Stimulated activated CD8-positive, alpha-beta memory T cell treated with anti-CD3 and anti-CD28 coated beads, Interleukin-12 subunit alpha, Interleukin-12 subunit beta, amount 100 ng/mL, for 4 hours (primary cell): Measurements from ENCODE around the gene TENT4A.

ENCODE experiments used
- DNase-seq: peaks from one replicate; pipeline ENCODE4 v3.0.0-alpha.2; 2020; ENCODE audit warnings: low read depth

Gene TENT4A

DNA sequence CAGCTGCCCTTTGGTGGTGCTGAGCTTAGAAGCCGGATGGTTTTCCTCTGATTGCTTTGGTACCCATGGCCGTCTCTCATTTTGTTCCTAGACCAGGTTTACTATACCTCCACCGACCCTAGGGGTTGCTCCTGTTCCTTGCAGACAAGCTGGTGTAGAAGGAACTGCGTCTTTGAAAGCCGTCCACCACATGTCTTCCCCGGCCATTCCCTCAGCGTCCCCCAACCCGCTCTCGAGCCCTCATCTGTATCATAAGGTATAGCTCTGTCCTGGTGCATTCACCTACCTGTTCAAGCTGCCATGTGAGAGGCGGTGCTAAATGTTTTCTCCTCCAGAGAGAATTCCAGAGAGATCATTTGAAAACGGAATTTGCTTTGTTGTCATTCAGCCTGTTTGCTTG, 39.5 kb downstream of the TENT4A start:
- no peak for DNase-seq

DNA sequence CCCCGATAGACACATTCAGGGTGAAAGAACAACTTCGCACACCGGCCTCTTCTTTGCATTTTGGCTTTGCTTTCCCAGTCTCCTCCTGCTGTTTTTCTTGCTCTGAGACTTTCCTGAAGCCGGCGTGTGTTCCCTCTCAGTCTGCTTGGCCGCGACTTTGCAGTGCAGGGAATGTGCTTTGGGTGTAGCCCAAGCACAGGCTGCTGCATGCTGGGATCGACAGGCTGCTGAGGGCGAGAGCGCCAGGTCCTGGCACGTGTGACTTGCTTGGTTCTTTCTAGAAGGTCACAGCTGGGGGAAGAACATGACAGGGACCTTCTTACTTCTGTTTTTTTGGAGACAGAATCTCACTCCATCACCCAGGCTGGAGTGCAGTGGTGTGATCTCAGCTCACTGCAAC, 40.6 kb downstream of the TENT4A start:
- DNase-seq: no peak

DNA sequence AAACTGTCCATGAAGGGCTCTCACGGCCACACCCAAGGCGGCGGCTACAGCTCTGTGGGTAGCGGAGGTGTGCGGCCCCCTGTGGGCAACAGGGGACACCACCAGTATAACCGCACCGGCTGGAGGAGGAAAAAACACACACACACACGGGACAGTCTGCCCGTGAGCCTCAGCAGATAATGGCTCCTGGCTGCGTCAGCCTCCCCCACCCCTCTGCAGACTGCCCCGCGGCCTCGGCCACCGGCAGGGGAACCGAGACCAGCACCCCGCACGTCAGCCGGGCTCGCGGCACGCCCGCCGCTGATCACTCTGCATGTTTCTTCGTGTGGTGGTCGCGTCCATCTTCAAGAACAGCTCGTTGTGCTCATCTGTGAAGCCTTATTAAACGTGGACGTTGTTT, 41.5 kb downstream of the TENT4A start:
- no peak for DNase-seq

DNA sequence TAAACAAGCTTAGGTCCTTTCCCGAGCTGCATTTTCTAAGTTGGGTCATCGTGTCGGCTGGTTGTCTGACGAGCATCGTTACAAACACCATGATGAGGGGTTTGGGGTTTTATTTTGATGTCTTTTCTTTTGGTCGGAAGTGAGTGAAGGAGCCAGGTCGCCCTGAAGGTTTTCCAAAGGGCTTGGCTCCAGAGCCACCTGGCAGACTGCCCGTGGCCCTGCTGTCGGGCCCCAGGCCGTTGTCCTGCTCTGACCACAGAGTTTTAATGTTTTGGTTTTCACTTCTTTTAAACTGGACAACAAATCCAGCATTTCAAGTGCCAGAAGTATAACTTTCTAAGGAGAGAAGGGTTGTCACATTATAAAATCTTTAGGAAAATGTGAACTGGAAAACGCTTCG, 42.3 kb downstream of the TENT4A start:
- no peak for DNase-seq

DNA sequence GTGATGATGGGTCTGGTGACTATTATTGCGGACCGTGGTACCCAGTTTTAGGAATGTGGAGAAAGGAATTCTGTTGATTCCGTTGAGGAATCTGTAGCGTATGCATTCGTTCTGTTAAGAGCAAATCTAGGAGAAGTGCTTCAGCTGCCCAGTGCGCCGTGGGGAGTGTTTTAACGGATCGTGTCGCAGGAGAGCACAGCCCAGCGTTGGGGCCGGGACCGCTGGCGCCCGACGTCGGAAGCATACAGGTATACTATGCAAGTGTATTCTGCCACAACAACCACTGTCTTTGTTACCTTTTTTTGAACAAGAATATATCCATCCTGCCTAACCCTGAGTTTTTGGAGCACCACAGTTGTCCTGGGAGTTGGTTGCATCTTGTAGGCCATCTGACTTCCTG, 42.7 kb downstream of the TENT4A start:
- no peak for DNase-seq

DNA sequence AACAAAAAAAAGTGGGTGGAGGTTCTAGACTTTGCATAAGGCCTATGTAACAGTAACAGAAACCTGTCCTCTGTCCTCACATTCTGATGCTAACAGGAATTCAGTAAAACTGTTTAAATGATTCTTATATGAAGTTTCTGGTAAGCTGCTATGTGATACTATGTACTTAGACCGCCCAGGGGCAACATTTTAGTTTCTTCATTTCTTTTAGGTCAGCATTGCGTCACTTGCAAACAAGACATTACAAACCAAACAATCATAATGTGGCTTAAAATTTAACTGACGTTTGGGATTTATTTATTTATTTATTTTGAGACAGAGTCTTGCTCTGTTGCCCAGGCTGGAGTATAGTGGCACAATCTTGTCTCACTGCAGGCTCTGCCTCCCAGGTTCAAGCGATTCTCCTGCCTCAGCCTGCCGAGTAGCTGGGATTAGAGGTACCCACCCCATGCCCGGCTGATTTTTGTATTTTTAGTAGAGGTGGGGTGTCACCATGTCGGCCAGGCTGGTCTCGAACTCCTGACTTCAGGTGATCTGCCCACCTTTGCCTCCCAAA, 44.3 kb downstream of the TENT4A start:
- DNase-seq: no peak

DNA sequence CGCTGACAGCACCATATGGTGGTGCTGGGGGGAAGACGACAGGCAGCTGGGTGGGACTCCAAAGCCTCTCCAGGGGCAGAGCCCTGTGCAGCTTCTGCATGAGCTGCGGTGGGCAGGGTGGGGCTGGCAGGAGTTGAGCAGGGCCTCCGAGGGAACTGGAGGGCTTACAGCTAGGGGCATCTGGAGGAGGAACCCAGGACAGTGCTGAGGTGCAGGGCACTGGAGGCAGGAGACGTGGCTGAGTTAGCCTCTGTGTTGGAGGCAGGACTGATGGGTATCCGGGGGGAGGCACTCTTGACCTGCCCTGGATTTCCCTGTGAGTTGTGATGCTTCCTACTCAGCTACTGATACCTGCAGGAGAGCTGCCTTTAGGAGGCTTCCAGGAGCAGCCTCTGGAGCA, 45.0 kb downstream of the TENT4A start:
- no peak for DNase-seq

DNA sequence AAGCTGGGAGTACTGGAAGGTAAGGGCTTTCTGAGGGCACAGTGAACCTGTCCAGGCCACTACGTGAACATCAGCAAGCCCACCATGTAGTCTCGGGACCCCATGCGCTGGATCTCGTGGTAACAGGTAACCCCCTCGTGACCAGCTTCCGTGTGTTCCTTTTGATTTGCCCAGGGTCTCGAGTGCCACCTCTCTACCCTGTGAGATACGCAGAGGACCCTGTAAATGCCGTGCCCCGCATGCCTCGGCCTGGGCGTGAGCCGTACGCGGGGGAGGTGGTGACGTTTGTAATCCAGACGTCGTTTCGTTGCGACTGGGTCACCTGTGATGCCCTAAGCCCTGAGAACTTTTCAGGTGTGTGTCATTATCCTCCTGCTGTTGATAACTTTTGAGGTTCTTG, 45.5 kb downstream of the TENT4A start:
- DNase-seq: no peak

DNA sequence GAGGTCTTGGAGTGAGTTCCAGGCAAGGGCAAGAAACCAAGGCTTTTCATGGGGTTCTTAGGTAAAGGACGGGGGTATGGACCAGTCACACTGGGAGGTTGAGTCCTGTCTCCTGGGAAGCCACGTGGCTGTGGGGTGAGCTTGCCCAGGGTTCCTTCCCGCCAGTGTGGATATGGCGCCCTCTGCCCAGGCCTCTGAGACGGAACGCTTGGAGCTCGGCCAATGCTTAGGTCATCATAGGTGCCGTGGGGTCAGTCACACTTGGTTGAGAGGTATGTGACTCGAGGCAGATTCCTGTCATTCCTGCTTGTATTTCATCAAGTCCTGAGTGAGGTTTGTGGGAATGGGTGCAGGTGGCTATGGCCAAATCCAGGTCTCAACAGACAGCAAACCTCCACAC, 46.2 kb downstream of the TENT4A start:
- no peak for DNase-seq

- DNase-seq: no peak
These were observed 46.8 kb downstream of the TENT4A start for GRCh38 chr5:6759983-6760382.

GRCh38 chr5:6760686-6761085, 47.5 kb downstream of the TENT4A start:
- DNase-seq: no peak

DNA sequence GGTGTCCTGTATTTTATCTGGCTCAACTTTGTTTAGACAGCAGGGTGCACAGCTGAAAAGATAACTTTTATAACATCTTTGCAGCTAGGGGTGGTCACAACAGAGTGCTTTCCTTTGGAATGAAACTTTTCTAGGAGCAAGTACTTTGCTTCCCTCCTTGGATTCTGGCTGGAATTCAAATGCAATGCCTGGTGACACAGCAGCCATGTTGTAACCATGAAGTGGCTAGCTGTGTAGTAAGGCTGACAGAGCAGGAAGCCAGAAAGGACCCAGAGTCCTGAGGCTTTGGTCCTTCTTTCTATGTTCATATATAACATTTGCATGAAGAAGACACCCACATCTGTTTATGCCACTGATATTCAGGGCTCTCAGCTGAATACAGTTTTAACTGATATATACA, 48.1 kb downstream of the TENT4A start:
- no peak for DNase-seq

DNA sequence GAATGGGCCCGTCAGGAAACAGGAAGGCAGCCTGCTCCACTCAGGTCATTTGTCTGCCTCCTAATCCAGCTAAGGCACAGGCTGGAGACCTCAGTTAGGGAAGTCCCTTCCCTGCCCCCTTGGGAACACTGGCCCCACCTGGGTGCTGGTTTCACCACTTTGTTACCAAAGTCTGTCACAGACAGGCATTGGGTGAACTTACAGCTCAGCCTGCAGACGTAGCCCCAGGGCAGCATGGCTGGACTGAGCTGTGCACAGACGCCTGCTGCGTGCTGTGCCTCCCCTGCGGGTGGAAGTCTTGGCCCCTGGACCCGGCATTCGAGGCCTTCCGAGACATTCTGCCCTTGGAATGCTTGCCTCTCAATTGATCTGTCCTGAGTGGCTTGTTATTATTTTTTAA, 48.9 kb downstream of the TENT4A start:
- no peak for DNase-seq

- DNase-seq: no peak
These were observed 49.5 kb downstream of the TENT4A start for GRCh38 chr5:6762697-6763096.

DNA sequence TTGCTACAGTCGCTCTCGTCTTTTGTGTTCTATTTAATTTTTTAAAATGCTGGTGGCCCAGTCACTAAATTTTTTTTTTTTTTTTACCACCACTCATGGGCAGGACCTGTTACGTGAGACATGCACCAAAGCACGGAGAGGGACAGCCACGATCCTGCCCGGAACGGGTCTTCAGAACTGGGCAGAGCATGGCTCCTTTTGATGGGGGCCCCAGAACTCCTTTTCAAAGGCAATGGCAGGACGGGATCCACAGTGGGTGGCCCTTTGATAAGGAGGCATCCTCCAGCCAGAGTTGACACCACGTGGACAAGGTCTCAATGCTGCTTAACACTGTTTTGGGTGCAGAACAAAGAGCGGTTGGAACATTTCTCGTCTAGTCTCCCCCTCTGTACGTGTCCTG, 50.0 kb downstream of the TENT4A start:
- DNase-seq: no peak

DNA sequence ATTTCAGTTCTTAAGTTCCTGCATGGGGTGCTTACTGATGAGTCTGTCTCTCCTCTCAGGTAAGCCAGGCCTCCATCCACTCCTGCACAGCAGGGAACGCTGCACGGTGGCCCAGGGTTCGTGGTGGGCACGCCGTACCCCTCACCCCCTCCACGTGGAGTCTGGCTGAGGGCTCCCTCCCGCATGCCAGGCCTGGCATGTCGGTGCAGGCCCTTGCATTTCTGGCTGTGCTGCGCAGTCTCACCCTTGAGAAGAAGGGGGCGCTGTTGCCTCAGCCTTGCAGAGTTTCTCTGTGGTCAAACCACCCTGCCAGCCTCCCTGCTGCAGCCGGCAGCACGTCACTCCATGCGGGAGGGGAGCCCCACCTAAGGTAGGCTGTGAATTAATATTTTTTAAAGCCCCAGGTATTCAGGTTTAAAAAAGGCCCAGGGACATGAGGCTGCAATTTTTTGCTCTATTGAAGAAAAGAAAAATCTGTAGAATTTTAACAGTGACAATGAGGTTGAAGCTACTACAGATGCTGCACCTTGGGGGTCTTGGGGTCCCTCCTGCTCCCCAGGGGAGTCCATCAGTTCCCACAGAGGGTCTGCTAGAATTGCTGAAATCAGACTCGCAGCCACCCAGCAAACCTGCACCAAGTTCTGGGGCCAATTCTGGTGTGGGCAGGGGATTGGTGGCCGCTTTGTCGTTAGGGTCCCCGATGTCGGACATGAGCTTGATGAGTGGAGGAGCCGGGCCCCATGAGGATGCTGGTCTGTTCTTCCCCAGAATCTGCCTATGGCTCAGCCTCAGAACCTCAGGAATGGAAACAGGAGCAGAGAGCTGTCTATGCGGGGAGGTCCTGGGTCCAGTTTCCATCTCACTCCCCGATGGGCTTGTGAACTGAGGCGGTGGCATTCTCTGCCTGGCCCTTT, 52.6 kb downstream of the TENT4A start:
- DNase-seq: peak; percentile 22

- DNase-seq: peak; percentile 6
These were observed 53.4 kb downstream of the TENT4A start for GRCh38 chr5:6766604-6767093.

DNA sequence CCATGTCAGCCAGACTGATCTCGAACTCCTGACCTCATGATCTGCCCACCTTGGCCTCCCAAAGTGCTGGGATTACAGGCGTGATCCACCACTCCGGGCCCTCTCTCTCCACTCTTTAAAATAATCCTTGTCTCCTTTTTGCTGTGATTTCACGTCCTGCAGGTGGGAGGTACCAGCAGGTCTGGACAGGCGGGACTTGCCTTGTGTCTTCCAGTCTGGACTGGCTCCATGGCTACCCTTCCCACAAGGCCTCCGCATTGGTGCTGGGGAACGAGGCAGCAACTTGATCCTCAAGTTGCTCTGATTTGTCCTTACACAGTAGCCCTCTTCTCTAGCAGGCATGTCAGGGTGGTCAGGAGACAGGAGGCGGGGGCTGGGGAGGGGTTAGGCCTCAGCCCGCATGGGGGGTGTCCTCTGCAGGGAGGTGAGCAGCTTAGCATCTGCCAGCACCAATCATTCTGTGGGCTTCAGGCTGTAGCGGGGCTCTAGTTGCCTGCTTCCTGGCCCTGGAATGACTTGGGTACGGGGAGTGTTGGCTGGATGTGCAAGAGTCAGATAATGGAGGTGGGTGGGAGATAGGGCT, 54.3 kb downstream of the TENT4A start:
- DNase-seq: no peak

DNA sequence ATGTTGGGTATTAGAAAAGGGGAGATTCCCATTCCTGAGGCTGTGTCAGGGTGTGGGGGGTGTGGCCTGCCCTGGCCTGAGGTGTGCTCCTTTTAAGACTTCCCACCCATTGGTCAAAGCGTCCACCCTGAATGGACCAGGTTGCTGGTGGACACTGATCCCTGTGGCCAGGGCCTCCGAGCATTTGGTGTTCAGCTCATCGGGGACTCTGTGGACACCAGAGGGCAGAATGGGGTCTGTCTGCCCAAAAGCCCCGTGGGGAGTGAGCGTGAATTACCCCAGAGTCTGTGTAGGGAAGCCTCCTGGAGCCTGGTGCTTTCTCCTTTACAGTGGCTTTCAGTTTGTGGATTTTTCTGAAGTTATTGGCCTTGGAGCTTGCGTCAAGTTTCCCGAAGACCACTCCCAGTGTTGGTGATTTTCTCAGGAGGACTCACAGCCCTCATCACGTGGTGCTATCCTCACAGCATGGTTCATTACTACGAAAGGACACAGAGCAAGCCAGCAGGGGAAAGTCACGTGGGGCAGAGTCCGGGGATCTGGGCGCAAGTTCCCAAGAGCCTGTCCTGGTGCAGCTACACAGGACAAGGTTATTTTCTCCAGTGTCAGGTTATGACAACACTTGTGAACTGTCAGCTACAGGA, 55.5 kb downstream of the TENT4A start:
- no peak for DNase-seq

DNA sequence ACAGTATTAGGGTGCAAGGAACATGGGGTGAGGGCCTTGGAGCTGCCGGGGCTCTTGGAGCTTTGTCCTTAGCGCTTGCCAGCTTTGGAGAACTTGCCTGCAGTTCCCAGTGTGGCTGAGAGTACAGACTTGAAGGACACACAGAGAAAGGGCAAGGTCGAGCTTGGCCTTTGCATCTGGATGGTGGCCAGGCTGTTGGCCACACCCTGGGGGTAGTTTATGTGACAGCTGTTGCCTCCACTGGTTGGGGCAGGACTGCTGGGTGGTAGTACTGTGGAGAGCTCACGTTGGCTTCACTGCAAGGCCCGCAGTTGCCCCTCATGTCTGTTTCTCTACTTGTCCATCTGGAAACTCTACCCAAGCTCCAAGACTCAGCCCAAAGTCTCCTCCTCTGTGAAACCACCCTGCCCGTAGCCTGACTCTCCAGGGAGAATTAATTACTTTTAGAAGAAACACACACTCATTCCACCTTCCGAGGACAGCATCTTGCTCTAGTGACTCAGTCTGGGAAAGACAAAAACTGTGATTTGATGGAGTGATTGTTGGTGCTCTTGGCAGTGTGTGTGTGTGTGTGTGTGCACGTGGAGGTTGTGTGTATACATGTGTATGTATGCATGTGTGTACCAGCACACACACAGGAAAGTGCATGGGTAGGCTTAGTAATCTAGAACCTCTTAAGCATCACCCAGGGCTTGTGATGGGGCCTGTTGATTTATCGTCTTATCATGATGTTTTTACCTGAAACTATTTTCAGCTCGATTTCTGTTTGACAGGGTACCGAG, 57.8 kb downstream of the TENT4A start:
- no peak for DNase-seq

DNA sequence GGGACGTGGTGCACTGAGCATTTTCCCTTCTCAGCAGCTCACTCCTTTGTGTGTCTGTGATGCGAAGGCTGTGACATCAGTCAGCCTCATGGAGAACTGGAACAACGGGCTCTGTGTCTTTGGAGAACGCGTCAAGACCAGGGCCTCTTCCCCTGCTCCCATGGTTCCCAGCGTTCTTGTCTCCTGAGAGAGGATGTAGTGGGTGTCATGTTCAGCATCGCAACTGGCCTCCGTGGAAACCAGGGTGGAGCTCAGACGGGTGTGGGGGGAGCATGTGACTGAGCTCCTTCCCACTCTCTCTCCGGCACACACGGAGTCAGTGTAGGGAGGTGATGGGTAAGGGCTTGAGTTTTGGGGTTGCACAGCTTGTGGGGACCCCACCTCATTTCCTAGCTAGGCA, 59.7 kb downstream of the TENT4A start:
- DNase-seq: no peak
